C1 segment of cervical spinal cord (tissue), 14 donors: Measurements from ENCODE around the gene CCNK.

Experiments used
- DNase-seq, 14 donors: peaks; one replicate each; lab custom pipeline; 2025; lab: John Stamatoyannopoulos, UW

Gene CCNK

DNA sequence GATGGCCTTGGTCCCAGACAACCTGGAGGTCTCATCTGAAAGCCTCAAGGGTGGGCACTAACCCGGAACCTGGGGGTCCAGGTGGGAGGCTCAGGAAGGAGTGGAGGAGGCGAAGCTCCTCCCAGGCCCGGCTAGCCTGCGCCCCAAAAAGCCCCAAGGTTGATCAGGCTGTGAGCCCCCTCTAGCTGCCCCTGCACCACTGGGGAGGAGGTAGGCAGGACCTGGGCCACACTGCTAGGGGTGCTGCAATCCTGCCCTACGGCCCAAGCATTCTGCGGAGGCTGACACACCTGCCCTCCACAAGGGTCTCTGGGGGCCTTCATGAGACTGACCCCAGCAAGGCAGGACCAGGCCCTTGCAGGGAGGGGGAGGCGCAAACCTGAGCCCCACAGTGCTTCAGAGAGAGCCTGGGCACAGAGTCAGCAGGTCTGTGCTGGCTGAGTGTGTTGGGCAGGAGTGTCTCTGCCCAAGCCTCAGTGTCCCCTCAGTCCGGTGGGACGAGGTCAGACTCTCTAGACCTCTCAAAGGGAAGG is 70.9 kb downstream of the CCNK start:
- no peak for DNase-seq

GRCh38 chr14:99552572-99553216 is 71.5 kb downstream of the CCNK start:
- DNase-seq, result no peak

DNA sequence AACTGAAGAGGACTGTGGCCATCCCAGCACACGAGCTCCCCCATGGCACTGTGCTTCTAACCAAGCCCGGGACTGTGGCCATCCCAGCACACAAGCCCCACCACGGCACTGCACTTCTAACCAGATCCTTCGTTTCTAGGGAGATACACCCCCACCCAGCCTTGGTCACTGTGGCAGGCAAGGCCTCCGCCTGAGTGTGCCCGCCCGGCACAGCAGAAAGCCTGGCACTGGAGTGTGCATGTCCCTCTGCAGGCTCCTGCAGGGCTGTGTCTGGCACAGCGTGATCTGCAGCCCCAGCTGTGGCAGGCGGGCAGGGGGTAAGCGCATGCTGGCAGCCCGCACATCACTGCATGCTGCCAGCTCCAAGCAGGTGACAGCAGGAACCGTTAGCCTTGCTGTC is 73.0 kb downstream of the CCNK start:
- DNase-seq, result peak in 7 of 14 donors; percentile 30 to 54 (median 41)

GRCh38 chr14:99554757-99555531 is 73.7 kb downstream of the CCNK start:
- DNase-seq, result no peak

DNA sequence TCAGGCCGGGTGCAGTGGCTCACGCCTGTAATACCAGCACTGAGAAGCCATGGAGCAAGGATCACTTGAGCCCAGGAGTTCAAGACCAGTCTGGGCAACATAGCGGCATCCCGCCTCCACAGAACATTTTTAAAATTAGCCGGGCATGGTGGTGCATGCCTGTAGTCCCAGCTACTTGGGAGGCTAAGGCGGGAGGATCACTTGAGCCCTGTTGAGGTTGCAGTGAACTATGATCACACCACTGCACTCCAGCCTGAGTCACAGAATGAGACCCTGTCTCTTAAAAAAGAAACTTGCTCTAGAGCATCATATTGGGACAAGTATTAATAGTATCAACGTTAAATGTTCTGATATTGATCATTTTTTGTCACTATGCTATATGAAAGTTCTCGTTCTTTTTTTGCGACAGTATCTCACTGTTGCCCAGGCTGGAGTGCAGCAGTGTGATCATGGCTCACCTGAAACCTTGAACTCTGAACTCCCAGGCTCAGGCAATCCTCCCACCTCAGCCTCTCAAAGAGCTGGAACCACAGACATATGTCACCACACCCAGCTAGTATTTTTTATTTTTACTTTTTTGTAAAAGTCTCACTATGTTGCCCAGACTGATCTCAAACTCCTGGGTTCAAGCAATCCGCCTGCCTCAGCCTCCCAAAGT is 75.1 kb downstream of the CCNK start:
- DNase-seq, result no peak

DNA sequence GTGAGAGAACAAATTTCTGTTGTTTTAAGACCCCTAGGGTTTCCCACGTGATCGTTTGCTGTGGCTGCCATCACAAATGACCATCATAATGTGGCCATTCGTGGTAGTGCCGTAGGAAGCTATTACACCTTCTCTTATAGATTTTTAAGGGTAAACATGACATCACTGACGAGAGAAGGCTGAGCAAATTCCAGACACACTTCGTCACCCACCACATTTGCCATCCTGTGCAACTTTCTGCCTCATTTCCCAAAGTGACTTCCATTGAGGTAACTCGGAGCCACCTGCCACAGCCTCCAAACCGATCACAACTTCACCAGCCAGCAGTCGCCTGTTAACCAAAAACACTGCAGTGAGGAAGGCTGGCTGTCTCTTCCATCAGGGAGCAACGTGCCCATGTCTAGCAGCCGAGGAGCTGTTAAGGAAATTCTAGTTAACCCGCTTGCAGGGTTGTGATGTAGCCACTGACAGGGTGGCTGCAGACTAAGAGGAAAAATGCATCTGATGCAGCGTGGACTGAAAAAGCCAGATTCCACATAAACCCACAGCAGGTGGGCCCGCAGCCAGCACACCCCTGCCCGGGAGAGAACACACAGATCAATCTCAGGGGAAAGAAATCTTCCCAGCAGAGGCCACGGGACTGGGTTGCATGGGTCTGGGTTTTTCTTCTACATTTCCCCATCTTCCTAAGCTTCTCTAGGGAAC is 78.2 kb downstream of the CCNK start:
- no peak for DNase-seq

- no peak for DNase-seq
Observed at GRCh38 chr14:99560403-99560802, 79.2 kb downstream of the CCNK start.

DNA sequence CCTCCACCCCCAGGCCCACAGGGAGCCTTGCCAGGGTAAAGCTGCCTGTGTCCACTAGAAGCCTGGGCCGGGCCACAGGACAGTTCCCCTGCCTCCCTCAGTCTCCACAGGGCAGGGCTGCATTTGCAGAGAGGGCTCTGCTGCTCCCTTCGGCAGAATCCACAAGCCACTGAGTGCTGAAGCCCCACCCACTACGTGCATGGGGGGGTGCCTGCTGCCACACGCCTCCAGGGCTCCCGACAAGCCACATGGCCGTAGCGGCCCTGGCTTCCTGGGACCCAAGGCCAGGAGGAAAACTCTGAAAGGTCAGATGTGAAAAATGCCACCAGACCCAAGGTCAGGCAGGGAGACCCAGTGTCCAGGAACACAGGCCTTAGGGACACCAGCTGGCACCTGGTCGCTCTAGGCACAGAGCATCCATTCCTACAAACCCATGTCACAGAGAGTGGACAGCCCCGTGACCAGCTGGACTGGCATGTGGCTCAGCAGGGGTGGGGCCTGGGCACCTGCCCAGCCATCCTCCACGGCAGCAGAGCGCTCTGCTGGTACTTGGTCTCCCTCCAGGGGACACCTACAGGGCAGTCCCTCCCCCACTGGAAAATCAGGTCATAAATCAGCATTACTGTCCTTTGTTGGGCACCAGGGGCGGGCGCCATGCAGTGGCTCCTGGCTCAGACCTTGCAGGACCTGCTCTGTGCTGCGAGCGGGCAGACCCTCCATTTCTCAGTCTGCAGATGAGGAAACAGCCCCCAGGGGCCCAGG is 79.9 kb downstream of the CCNK start:
- DNase-seq, result peak in 4 of 14 donors; percentile 17 to 98 (median 56)

GRCh38 chr14:99561864-99562263 is 80.7 kb downstream of the CCNK start:
- no peak for DNase-seq
